UCSD-AML1 (cell line): ENCODE results near the gene RPUSD3.
A peak's percentile ranks its signal among the peaks of the same experiment; 100 is the strongest.

Source experiments
- DNase-seq: peaks from one replicate; lab custom pipeline; 2025; ENCODE audit not compliant: unreplicated experiment; lab: John Stamatoyannopoulos, UW

The RPUSD3 gene

DNA sequence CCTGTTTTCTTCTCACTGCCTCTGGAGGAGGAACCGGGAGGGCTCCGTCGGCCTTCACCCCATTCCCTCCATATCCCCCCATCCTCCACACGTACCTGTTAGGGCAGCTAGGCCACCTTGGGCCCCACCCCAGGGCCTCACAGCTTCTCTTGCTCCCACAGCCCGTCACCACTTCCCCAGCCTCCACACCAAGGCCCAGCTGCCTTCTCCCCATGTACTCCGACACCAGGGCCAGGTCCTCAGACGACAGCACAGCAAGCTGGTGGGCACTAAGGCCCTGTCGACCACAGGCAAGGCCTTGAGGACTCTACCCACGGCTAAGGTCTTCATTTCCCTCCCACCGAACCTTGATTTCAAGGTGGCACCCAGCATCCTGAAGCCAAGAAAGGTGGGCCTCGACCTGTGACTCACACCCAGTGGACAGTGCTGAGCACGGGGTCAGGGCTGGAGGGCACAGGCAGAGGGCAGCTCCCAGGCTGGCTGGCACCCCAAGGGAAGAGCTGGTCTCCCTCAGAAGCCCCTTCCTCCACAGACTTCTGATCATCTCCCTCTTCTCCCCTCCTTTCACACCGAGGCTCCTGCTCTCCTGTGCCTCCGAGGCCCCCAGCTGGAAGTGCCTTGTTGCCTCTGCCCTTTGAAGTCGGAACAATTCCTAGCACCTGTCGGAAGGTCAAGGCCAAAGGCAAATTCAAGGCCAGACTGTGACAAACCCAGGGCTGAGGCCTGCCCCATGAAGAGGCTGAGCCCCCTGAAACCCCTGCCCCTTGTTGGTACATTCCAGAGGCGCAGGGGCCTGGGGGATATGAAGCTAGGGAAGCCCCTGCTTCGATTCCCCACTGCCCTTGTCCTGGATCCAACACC, 9.1 kb downstream of the RPUSD3 start:
- no peak for DNase-seq

DNA sequence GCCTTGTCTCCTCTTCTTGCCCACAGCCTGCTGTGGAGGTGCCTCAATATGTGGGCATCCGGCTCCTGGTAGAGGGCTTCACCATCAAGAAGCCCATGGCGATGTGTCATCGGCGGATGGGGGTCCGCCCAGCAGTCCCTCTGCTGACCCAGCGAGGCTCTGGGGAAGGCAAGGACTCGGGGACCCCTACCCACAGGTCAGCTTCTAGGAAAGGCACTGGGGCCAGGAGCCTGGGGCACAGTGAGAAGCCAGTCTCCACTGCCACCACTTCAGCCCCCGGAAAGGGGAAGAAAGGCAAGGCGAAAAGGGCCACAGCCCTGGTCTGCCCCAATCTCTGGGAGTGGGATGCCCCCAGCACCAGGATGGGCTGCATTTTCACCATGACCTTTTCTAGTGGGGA, 10.7 kb downstream of the RPUSD3 start:
- no peak for DNase-seq

DNA sequence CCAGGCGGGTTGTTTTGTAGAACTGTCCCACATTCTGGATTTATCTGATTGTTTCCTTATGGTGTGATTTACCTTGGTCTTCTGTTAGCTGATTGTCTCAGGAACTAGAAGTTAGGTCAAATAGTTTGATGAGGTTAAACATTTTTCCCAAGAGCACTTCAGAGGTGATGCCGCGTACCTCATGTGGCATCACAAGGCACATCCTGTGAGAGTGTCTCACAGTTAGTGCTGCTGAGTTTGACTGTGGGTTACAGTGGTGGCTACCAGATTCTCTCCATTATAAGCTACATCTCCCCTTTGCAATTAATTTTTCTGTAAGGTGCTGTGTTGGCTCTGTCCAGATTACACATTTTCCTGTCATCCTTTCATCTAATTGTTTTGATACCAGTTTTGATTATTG, 12.6 kb downstream of the RPUSD3 start:
- no peak for DNase-seq

DNA sequence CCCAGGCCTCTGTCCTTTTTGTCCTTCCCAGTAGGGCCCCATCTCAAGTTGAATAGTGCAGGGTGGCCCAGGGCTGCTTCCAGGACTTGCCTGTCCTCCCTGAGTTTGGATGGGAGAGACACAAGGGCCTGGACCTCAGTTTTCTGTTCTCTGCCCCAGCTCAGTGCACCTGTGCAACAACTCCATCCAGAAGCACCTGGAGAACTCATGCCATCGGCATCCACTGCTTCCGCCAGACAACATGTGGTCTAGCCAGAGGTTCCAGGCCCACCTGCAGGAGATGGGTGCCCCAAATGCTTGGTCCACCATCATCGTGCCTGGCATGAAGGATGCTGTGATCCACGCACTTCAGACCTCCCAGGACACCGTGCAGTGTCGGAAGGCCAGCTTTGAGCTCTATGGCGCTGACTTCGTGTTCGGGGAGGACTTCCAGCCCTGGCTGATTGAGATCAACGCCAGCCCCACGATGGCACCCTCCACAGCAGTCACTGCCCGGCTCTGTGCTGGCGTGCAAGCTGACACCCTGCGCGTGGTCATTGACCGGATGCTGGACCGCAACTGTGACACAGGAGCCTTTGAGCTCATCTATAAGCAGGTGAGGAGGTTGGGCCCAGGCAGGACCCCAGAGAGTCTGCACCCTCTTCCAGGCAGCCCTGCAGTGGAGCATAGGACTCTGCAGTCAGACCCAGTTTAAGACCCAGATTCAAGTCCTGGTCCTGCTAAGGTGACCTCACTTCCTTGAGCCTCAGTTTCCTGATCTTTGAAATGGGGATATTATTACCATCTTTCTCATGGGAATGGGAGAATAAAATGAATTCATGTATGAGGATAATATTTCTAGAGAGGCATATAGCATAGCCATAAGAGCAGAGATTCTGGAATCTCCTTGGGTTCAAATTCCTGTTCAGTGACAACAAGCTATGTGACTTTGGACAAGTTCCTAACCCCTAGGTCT, 14.7 kb downstream of the RPUSD3 start:
- DNase-seq, result no peak

DNA sequence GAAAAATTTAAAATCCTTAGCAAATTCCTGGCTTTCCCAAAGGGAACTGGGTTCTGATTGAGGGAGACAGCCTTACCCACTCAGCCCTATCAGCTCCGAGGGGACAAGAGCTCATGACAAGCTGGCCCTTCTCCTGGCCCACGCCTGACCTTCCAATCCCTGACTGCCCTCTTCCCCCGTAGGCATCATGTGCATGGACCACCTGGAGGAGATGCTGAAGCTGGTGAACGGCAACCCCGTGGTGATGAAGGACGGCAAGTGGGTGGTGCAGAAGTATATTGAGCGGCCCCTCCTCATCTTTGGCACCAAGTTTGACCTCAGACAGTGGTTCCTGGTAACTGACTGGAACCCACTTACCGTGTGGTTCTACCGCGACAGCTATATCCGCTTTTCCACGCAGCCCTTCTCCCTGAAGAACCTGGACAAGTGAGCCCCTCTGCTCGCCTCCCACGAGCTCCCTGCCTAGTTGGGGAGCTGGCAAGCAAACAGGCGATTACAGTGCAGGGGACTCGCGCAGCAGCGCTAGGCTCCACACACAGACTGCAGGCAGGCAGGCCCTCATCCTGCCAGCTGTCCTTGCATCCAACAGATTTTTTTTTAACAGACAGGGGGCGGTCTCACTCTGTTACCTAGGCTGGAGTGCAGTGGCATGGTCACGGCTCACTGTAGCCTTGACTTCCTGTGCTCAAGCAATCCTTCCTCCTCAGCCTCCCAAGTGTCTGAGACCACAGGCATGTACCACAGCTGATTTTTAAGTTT, 16.8 kb downstream of the RPUSD3 start:
- DNase-seq, result peak; percentile 28

DNA sequence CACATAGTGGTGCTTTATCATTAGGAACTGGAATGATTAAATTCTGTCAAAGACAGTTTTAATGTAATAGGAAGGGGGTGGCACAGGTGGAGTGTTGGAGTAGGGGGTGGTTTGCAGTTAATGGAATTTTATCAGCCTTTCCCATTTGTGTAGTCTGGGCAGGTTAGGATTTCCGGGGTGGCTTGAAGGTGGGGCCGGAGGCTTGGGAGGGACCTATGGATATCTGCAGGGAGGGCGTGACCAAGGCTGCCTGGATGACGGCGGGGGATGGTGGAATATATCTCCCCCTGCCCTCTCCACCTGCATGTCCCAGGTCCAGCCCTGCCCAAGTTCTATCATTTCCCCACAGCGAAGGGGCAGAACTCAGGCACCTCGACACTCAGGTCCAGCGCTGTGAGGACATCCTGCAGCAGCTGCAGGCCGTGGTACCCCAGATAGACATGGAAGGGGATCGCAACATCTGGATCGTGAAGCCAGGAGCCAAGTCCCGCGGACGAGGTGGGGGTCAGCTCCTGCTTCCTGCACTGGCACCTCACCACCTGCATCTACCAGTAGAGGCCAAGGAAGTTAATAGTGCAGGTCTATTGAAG, 18.3 kb downstream of the RPUSD3 start:
- no peak for DNase-seq

DNA sequence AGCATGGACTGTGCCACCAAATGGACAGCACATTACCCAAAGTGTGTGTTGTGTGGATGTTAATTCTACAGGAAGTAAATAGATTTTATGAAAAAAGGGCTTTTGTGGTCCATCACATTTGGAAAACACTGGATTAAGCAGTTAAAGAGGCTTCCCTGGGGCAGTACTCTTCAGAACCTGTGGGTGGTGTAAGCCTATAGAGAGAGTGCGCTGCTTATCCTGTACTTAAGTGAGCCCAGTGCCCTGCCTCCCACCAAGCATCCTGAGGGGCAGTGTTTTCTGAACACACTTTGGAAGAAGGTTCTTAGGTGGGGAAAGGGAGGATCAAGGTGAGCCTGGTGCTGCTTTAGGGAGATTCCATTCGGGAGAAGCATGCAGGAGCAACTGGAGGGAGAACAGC, 22.9 kb downstream of the RPUSD3 start:
- no peak for DNase-seq

DNA sequence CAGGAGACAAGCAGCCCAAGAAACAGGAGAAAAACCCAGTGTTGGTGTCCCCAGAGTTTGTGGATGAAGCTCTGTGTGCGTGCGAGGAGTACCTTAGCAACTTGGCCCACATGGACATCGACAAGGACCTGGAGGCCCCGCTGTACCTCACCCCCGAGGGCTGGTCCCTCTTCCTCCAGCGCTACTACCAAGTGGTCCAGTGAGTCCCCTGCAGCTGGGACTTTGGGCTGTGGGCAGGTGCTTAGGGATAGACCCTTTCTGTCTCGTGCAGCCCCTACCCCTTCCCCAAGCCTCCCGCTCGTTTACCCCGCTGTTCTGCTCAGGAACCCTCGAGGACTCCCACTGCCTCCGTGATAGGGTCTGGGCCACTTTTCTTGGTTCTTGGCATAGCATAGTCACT, 23.3 kb downstream of the RPUSD3 start:
- no peak for DNase-seq

DNA sequence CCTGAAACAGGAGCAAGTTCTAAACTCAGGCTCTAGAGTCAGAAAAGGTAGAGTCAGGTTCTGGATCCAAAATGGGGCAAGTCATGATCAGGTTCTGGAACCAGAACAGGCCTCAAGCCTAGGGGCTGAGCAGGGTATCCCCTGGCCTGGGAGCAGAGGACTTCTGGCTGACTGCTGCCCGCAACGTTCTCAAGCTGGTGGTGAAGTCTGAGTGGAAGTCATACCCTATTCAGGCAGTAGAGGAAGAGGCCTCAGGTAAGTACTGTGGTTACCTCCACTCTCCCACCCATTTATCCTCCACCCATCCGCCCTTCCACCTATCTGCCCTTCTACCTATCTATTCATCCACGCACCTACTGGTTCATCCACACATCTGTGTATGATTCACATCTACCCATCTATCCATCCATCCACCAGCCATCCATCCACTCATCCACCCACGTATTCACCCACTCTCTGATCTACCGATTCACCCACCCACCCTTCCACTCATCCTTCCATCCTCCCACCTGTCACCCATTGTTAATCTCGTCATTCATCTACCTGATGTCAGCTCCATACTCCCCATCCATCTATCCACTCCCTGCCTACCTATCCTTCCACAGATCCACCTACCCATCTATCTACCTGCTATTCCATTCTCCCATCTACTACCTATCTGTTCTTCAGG, 25.0 kb downstream of the RPUSD3 start:
- no peak for DNase-seq

DNA sequence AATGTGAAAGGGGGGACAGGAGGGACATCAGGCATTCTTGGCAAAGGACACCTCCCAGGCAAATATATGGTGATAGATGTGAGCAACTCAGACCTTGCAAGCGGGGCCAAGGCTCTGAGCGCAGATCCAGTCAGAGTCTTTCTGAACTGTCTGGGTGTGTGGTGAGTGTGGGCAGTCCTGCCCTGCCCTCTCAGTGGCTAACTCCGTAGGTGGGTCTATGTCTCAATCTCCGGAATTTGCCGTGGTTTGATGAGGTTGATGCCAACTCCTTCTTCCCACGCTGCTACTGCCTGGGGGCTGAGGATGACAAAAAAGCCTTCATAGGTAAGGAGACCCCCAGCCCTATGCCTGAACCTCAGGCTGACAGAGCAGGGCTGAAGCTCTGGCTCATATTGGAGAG, 26.4 kb downstream of the RPUSD3 start:
- no peak for DNase-seq

DNA sequence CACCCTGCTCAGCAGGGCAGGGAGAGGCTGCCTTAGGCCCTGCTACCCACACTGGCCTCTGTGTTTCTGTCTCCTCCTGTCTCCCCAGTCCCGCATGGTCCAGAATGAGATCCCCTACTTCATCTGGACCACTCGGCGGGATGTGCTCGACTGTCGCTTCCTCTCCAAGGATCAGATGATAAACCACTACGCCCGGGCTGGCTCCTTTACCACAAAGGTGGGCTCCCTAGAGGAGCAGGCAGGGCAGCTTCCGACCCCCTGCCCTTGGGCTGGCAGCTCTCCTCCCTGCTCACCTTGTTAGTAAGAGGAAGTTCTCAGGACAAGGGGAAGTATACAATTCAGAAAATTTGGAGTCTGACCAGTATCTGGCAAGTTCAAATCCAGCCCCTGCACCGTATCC, 27.8 kb downstream of the RPUSD3 start:
- DNase-seq, result no peak

DNA sequence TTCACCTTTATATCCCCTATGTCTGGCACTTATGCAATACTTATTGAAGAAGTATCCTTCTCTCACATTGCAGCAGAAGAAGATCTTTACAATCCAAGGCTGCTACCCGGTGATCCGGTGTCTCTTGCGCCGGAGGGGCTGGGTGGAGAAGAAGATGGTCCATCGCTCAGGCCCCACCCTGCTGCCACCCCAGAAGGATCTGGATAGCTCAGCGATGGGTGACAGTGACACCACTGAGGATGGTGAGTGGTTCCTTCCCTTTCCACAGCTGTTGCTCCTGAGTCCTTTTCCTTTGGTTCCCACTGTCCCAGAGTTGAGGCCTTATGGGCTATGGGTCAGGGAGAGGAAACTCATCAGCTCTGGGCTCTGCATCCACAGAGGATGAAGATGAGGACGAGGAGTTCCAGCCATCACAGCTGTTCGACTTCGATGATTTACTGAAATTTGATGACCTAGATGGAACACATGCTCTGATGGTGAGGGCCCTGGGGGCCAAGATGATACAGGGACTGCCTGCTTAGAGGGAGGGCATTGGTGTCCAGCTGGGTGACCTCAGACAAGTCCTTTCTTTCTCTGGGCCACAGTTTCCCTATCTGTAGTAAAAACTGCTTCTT, 30.8 kb downstream of the RPUSD3 start:
- no peak for DNase-seq

DNA sequence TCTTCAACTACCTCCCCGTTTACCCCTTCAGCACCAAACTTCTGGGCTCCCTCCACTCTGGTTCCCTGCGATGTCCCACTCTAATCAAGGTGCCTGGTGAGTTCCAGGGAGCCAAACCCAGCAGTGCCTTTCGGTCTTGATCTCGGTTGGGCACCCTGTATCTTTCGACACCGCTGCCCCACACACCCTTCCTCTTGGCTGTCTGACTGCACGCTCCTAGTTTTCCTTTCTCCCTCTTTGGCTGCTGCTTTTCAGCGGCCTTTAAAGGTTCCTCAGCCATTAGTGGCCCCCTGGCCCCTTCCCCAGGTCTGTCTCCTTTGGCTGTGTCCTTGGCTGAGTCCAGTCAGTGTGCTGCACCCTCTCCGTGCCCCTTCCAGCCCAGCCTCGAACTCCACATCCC, 33.0 kb downstream of the RPUSD3 start:
- no peak for DNase-seq

DNA sequence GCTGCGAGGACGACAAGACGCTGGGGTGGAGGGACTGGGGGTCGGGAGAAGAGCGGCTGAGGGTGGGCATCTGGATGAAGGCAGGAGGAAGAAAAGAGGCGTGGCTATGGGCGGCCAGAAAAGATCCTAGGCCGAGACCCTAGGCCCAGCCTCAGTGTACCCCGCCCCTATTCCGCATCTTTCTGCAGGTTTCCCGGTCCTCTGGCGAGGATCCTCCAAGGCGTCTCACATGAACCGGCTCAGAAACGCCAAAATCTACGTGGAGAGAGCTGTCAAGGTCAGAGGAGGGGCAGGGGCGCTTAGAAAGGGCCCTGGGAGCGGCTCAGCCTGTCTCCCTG, 33.4 kb downstream of the RPUSD3 start:
- DNase-seq, result no peak

DNA sequence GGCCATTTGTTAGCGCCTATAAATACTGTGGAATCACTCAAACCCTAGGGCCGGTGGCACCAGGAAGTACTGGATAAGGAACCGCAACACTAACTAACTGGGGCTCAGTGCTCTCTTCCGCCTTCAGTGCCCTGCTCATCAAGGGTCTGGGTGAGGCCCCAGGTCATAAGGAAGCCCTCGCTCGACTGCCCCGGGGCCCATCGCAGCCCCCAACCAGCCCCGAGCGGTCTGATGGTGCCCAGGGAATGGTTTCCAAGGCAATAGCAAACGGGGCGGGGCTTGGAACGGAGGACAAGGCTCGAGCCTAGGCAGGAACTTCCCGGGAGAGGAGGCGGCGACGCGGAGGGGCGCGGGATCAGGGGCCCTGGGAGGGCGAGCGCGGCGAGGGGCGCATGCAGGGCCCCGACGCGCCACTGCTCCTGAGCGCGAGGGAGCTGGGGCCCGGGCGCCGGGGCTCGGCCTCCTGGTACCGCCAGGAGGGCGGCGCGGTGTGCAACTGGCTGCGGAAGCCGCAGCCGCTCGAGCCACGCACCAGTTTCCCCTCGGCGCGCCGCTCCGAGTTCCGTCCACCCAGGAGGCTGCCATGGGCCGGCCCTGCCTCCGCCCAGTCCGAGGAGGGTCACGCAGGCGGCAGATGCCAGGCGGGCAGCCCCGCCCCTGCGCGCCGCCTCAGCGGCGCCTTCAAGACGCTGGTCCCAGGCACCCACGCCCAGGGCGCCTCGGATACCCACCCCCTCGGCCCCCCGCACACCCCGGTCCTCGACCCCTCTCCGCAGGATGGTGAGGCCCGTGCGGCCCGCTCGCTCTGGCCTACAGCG, 34.0 kb downstream of the RPUSD3 start, which contains the start of gene TTLL3:
Gene TTLL3, plus strand, starts transcription at position 648 of the 818 bp plus-strand sequence. CDS start 400 bp downstream, outside the sequence.
- DNase-seq, result no peak

DNA sequence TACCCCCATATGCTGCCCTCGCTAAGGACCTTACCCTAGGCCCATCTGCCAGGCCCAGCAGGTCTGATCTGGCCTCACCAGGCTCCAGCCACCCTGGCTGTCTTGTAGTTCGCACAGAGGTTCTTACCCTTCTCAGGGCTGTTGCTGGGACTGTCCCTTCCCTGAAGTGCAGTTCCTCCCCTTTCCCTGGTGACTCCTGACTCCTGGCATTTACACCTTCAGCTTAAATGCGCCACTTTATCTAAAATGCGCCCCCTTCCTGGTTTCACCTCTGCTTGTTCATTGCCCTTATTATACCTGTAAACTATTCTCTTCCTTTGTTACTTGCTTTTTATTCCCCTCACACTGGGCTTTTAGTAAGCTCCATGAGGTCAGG, 34.6 kb downstream of the RPUSD3 start:
- DNase-seq, result no peak

DNA sequence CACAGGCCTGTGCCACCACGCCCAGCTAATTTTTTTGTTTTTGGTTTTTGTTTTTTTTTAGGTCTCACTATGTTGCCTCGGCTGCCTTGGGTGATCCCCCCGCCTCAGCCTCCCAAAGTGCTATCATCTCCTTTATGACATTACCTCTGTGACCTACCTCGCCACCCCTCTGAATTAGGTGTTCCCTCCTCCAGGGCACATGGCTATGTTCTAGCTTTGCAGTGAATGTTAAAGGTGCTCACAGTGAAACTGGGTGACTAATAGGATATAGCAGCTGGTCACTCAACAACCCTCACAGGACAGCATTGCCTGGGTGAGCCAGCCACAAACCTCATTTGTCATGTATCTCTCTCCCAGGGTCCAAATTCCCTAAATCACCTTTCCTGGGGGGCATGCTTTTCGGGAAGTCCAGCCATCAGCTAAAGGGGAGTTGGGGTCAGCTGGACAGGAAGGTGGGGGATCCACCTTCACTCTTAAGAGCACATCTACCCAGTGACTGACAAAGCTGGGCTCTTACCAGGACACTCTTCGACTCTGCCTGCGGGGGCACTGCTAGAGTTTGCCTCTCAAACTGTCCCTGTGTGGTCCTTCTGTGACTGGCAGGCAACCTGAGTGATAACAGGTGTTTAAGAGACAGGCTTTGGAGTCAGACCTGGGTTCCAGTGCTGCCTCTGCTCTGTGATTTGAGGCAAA, 35.3 kb downstream of the RPUSD3 start:
- peak; percentile 22 for DNase-seq

DNA sequence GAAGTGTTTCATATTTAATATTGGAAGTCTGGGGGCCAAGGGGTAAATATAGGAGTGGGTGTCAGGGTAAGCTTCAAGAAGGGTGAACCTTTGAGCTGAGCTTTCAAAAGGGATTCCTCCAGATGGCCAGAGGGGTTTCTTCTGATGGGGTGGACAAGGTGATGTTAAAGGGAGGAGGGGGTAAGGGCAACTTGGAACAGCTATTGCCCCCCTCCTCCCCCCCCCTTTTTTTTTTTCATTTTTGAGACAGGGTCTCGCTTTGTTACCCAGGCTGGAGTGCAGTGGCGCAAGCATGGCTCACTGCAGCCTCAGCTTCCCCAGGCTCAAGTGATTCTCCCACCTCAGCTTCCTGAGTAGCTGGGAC, 35.8 kb downstream of the RPUSD3 start:
- no peak for DNase-seq
